Left hindlimb (tissue), 1 donor: ENCODE results near the gene GRK3.
A peak's percentile ranks its signal among the peaks of the same experiment; 100 is the strongest.

Experiments
- DNase-seq: peaks from one replicate; pipeline ENCODE4 v3.0.0-alpha.2; 2018

Gene GRK3

DNA sequence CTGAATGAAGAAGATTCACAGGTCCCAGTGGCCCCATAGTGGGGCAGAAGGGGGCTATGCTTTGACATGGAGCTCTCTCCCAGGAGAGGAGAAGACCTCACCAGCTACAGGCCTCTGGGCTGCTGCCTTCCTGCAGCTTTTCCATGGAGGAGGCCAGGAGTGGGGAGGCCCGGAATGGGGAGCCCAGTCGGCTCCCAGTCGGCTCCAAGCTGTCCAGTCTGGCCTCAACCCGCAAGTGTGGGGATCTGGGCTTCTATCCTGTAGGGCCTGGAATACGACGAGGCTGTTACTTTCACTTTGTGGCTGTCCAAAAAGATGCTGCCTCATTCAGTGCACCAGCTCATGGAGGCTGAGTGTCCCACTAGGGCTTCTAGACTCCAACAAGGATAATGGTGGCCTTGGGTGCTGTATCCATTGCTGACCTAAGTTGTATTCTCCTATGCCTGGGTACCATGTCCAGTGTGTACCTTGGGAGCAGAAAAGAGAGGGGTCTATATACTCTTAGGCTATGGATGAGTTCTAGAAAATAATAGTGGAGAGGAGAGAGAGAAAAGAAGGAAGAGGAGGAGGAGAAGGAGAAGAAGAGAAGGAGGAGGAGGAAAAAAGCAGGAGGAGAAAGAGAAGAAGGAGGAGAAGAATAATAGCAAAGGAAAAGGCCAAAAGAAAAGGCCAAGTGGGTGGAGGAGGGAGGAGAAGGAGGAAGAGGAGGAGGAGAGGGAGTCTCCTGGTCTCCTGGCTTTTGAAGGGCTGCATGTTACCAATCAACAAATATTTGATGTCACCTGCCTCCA, 178.6 kb downstream of the GRK3 start:
- DNase-seq, result no peak

DNA sequence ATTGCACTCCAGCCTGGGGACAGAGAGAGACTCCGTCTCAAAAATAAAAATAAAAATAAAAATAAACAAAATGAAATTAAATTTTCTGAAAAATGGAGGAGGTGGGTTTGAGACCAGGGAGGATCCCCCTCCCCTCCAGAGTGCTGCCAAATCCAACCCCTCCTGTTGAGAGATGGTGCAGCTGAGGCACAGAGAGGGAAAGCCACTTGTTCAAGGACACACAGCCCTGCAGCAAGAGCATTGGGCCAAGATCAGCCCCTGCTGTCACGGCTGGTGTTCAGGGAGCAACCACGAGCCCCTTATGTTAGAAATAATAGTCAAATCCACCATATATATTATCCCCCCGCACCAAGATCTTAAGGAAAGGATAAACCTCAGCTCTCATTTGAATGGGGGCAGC, 180.2 kb downstream of the GRK3 start:
- DNase-seq, result no peak

DNA sequence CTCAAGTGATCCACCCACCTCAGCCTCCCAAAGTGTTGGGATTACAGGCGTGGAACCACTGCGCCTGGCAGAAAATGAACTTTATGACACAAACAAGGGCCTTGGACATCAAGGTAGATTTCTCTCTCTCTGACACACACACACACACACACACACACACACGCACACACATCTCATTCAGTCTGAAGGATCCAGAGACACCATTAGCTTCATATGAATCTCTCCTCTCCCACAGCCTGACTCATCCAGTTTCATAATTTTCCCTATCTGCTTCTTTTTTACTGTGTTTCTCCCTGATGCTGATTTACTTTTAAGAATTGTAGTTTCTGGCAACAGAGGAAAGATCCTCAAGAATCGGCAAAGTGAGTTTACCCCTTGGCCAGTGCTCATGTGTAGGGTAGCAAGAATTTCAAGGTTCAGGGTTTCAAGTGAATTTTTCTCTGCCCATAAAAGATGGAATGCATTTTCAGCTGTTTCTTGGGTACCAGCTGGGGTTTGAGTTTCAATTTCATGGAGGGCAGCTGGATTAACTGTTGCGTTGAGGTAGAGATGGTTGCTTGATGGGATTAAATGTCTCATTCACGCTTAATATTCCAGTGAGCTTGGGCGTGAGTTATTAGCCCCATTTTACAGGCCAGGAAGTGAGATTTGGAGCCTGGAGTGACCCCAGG, 181.0 kb downstream of the GRK3 start:
- no peak for DNase-seq

DNA sequence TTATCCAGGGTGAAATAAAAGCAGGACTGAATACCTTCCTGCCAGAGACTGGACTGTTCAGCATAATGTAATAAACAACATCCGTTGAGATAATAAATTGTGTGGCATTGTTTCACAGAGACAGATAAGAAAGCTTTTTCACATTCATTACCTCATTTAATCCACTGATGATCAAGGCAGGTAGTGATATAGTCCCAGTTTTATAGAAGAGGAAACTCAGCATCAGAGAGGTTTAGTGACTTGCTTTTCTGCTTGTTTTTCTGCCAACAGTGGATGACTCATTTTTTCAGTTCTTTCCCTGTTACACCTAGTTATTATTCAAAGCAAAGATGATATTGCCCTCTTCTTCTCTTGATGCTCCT, 181.5 kb downstream of the GRK3 start:
- DNase-seq, result no peak

DNA sequence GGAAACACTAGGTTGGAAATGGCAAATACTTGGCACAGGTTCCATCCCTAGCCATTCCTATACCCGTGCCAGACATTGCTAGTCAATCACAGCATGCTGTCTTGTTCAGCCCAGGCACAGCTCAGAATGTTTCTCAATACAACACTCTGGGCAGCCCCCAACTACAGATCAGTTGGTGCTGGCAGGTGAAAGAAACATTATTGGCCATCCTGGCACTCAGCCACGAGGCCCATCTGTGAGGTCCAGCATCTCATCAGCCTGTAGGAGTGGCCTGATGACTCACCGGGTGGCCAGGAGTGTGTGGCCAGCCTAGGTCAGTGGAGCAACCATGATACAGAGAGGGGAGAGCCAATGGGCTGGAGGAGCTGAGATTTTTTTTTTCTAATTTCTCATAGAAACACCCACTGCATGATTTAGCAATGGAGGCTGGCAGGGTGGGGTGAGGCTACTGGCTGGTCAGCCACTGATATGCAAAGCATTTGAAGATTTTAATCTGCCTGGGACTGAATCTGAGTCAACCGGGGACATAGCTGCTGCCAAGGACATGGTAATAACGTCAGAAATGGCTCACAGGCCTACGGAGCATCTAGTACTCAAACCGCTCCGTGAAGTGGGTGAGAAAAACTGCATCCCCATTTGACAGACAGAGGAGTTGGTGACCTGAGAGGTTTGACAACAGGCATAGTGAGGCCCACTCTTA, 182.9 kb downstream of the GRK3 start:
- no peak for DNase-seq

DNA sequence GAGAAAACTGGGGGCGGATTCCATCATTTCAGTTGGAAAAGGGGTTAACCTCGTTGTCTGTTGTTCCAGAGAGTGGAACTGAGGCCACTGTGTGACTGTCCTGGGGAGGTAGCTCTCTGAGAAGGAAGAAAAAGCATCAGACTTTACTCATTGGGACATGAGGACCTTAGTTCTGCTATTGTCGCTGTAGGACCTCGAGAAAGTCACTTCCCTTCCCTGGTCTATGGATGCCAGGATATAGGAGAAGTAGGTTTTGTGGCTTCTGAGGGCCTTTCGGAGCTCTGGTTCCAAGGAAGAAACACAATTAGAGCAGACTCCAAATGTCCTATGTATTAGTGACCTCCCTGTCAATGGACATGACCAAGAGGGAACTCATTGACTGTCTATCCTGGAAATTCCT, 183.7 kb downstream of the GRK3 start:
- no peak for DNase-seq

DNA sequence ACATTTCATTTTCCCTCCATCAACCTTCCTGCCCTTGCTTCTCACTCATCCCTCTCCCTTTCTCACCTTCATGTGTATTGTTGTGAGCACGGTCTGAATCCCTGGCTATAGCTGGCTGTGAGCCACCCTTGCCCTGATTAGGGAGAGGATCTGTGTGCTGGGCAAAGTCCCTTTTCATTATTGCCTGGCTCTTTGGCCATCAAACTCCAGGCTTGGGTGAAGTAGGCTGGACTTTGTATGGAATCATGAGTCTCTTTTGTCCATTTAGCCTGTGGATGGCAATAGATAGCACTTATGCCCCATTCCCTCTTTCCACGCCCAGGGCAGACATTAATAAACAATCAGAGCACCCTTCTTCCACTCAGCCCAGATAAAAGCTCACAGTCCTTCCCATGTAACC, 184.2 kb downstream of the GRK3 start:
- no peak for DNase-seq

DNA sequence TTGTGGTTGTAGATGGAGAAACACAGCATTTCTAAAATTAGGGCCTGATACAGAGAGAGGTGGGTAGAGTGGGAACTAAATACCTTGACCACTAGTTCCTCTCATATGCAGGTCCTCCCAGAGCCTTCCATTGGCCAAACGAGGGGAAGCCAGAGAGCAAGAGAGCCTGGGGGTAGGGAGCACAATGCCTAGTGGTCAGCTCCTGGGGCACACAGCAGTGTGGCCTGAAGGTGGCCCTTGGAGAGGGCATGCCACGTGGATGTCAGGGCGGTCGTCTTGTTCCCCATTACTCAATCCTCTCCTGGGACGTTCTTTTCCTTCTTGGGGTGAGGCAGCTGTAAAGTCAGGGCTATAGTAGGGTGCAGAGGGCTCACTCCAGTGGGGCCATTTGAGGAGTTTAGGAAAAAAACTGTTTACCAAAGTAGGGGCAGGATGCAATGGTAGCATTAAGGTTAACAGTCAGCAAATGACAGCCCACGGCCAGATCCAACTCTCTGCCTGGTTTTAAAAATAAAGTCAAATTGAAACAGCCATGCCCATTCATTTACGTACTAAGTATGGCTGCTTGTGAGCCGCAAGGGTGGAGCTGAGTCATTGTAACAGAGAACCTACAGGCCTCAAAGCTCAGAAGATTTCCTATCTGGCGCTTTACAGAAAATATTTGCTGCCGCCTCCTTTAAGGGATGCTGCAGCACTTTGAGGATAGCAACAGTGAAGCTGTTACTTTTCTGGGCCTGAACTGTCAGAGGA, 185.1 kb downstream of the GRK3 start:
- DNase-seq, result no peak

DNA sequence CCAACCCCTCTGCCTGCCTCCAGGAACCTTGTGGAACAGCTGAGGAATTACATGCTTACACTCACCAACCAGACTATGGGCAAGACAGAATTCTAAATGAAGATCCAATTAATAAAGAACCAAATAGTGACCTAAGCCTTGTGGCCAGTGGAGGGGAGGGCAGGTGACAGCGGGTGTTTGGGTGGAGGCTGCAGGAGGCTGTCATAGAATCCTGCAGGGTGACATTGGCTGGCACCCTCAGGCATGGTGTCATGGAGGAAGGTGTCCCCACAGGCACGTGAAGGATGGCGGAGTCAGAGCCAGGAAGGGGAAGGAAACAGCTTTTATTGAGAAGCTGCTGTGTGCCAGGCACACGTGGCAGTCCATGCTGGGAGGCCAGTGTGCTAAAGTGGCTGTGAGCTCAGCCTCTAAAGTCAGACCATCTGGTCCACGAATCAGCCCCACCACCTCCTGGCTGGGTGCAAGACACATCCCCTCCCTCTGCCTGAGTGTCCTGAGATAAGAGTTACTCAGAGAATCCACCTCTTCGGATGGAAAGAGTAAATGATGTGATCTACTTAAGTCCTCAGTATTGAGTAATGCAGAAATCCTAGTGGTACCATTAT, 186.2 kb downstream of the GRK3 start:
- DNase-seq, result no peak

DNA sequence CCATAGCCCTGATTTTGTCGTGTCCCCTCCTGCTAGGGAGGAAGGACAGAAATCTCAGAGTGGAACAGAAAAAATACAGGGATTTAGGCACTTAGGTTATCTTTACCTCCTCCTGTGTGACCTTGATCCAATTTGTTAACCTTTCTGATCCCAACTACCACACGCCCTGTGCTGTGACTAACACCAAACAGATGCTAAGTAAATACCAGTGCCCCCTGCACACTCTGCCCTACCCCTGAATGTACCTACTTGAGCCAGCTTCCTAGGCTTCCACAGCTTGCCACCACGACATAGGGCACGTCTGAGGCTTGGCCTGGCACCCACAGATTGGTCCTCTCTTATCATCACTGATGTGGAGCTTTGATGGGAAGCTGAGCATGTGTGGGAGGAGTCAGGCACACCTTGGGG, 186.7 kb downstream of the GRK3 start:
- DNase-seq, result no peak

DNA sequence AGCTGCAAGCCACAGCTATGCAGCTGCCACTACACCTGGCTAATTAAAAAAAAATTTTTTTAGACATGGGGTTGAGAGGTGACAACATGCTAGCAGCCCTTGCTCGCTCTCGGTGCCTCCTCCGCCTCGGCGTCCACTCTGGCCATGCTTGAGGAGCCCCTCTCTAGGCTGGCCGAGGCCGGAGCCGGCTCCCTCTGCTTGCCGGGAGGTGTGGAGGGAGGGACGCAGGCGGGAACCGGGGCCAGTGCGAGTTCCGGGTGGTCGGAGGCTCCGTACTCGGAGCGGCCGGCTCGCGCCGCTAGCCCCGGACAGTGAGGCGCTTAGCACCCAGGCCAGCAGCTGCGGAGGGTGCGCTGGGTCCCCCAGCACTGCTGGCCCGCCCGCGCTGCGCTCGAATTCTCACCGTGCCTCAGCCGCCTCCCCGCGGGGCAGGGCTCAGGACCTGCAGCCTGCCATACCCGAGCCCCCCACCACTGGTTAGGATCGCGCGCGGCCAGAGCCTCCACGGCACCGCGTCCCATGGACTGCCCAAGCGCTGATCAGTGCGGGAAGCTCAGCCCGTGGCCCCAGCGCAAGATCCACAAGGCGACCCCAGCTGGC, 188.2 kb downstream of the GRK3 start:
- DNase-seq, result no peak

DNA sequence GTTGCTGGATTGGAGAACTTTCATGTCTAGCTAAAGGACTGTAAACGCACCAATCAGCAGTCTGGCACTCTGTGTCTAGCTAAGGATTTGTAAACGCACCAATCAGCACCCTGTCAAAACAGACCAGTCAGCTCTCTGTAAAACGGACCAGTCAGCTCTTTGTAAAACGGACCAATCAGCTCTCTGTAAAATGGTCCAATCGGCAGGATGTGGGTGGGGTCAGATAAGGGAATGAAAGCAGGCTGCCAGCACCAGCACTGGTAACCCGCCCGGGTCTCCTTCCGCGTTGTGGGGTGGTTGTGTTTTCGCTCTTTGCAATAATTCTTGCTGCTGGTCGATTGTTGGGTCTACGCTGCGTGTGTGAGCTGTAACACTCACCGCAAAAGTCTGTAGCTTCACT, 188.8 kb downstream of the GRK3 start:
- no peak for DNase-seq

DNA sequence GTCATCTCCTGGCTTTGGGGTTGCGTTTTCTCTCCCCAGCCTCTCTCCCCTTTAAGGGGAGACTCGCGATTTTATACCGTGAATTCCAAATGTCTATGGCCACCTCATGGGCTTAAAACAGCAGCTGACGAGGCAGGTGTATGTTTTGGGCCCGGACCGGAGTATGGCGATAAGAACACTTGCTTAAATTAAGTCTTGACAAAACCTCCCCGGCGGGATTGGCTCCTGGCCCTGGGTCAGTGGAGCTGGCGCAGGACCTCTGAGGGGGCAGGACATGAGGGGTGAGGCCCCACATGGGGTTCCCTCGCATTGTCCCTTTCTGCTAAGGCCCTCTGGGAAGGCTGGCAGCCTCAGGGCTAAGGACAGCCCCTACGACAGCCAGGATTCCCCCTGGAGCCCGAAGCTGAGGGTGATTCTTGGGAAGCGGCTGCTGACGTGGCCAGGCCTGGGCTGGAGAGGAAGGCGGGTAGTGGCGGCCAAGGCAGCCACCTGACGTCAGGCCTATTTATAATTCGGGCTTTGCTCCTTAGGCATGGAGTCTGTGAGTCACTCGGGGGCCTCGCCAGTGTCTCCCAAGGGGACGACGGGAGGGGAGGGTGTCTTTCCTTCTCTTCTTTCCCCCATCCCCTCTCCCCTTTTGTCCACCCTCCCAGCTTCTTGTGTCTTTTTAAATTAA, 190.2 kb downstream of the GRK3 start:
- peak; percentile 51 for DNase-seq

DNA sequence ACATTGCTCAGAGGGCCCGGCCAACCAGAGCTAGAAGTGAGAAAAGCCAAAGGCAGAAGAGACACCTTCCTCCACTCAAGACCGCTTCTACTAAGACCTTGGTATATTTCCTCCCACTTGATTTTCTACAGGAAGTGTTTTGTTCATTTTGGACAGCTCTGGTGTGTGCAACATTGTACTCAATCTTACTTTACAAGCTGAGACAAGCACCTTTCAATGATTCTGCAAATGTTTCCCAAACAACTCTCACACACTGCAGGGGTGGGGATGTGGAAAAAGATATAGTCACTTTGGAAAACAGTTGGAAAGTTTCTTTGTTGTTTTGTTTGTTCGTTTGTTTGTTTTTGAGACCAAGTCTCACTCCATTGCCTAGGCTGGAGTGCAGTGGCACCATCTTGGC, 193.2 kb downstream of the GRK3 start:
- no peak for DNase-seq

DNA sequence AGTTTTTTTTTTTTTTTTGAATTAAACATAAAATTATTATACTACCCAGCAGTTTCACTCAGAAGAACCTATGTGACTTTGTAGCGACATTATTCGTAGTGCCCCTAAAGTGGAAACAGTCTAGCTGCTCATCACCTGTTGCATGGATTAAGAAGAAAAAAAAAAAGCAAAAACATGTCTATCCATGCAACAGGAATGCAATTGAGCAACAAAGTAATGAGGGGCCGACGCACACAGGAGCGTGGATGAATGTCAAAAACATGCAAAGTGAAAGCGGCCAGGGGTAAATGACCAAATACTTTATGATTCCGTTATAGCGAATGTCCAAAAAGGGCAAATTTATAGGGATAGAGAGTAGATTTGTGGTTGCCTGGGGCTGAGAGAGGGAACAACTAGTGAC, 193.8 kb downstream of the GRK3 start:
- DNase-seq, result no peak

DNA sequence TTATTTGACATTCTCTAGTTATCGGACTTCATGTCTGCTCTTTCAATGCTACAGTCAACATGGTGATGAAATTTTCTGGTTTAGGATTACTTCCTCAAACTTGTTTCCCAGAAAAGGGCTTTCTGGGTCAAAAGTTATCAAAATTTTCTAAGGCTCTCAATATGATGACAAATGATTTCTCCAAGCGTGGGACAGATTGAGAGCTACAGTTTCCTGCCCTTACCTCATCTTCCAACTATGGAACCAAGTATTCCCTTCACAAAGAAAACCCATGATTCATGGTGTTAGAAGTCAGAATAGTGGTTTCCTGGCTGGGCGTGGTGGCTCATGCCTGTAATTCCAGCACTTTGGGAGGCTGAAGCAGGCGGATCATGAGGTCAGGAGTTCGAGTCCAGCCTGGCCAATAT, 195.4 kb downstream of the GRK3 start:
- no peak for DNase-seq

DNA sequence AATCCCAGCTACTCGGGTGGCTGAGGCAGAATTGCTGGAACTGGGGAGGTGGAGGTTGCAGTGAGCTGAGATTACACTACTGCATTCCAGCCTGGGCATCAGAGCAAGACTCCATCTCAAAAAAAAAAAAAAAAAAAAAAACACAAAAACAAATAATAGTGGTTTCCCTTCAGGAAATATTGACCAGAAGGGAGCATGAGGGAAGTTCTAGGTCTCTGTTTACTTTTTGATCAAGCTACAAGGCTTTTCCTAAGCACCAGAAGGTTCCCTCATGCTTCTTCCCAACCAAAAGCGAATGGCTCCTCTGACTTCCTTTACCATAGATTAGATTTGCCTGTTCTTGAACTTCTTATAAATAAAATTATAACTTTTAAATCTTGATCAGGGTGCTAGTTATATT, 195.8 kb downstream of the GRK3 start:
- no peak for DNase-seq

DNA sequence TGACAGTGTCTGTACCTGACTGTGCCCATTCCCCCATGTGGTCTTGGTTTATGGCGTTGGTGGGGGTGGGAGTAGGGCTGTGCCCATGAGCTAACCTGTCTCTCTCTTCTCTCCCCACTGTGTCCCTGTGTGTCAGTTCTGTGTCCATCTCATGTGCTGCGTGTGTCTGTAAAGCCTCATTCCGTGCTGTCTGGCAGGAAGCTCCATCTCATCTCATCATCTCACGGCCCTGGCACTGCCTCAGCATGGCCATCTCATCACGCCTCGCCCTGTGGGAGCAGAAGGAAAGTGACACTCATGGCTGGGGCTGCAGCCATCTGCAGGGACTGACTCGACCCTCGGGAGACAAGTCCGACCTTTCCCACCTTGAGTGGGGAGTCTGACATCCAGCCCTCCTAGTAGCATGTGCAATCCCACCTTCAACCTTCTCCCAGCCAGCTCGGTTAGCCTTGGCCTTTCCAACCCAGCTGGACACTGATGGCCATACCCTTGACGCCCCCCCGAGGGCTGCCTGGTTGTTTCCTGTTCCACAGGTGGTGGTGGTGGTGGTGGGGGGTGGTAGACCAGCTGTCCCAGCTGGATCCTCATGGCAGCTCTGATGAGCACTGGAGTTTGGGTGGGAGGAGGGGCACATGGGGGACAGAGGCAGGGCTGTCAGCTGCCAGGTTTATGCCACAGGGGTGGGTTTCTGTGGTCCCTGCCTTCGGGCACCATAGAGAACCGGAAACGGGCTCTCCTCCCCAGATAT, 196.5 kb downstream of the GRK3 start:
- DNase-seq, result no peak

DNA sequence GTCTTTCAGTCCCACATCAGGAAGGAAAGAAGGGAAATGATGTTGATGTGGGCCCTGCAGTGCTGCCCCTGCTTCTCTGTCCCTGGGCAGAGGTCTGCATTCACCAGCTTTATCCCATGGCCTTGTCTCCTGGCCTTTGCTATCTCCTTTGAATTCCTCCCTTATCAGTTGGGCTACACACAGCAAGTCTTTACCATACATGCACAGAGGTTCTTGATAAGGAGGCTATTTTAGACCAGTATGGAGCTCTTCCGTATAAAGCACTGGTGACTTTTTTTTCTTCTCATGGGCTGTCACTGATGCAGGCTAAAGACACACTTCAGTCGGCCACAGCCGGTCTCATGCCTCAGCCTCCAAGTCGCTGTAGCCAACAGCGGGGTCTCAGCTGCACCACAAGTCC, 197.7 kb downstream of the GRK3 start:
- no peak for DNase-seq

DNA sequence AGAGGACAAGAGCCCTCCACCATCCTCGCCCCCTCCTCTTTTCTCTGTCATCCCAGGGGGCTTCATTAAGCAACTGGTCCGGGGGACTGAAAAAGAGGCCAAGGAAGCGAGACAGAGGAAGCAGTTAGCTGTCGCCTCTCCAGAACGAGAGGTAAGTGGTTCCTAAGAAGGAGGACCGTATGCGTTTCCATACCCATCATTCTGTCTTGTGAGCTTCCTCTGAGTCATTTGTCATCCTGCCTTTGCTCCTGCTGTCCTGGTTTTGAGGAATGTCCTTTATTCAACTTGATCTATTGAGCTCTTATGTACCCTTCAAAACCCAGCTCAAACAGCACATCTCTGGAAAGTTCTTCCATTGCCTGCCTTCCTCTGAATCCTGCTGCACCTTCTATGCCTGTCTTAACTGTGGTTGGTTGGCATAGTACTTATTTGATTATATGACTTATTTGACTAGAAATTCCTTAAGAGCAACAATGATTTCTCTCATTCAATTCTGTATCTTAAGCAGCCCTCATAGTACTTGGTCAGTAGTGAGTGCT, 198.8 kb downstream of the GRK3 start:
- no peak for DNase-seq
